NCI-H146 treated with DMSO at 0.1 percent for 48 hours (cell line): Measurements from ENCODE around the gene WASF1.
A peak's percentile ranks its signal among the peaks of the same experiment; 100 is the strongest.
"Not testable (repeated sequence)": the region's sequence is repeated elsewhere in the genome, so short reads cannot be mapped to it uniquely, and the experiment has no call there.

Experiments used
- DNase-seq: peaks from one replicate; lab custom pipeline; 2025; ENCODE audit not compliant: unreplicated experiment; lab: John Stamatoyannopoulos, UW

Gene WASF1

DNA sequence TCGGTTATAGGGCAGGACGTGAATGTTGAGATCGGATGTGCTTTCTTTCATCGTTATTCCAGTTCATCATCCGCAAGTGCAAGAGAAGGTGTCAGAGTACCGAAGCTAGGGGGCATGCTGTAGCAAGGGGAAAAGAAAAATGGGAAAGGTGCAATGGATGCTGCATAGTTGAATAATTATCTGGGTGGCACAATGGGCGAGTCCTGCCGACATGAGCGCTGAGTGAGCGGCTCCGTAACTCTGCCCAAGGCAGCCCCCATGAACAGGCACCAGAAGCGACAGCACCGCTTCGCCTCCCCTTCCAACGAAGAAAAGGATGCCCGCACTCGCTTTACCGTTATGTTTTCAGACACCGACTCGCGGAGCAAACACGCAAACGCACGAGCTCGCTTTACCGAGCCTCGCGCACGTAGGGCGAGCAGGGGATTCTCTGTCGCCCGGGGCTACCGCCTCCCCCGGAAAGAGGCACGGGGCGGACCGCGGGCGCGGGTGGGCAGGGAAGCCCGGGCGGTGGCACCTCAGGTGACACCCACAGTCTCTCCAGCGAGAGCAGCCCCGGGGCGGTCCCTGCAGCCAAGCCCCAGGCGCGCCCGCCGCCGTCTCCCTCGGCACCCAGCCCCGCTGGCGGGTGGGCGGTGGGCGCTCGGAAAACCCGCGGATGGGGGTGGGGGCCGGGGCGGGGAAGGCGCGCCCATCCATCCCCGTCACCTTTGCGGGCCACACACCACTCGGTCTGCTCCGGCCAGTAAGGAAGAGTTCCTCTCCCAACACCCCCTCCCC, 654 bp downstream of the WASF1 start:
- peak; percentile 87 for DNase-seq

DNA sequence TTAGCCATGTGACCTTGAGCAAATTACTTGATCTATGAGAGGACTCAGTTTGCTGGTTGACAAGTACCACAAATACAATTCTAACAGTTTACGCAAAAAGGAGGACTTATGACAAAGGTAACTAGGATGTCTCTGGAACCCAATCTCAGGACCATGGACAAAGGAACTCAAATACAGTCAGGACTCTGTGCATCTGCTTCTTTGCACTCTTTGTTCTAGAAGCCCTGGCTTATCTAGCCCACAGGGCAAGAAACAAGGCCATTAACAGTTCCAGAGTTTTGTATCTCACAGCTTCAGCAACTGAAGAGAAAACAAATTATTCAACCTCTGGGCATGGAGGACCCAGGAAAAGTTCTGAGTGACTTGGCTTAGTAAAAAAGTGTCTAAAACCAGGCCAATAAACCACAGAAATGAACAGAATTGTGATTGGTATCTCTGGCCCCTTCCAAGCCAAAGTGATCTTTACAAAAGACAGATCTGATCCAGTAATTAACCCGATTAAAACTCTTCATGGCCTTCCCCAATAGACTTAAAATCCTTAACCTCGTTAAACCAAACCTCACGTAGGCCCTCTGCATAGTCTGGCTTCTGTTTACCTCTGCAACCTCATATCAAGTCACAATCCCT, 5.9 kb downstream of the WASF1 start:
- DNase-seq = no peak

DNA sequence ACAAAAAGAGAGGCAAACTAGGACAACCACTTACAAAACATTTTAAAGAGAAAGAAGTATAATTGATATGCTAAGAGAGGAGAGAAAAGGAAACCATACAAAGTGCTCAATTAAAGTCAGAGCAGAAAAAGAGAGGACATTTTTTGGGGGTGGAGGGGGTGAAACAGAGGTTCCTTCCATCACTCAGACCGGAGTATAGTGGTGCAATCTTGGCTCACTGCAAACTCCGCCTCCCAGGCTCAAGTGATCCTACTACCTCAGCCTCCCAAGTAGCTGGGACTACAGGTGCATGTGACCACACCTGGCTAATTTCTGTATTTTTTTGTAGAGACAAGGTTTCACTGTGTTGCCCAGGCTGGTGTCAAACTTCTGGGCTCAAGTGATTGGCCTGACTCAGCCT, 9.4 kb downstream of the WASF1 start:
- no peak for DNase-seq

DNA sequence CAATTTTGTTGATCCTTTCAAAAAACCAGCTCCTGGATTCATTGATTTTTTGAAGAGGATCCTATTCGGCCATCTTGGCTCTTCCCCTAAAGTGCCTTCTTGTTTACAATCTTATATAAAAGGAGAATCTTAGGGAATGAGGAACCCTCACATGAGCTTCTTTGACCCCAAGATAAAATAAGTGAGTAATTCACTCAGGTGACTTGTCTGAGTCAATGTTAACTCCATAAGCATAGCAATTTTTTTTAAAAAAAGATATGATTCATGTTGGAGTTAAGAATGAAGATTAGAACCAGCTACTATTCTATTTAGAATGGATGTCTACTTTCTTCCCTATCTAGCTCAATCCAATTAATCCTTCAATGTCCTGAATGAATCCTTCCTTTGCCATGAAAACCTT, 21.0 kb downstream of the WASF1 start:
- no peak for DNase-seq

DNA sequence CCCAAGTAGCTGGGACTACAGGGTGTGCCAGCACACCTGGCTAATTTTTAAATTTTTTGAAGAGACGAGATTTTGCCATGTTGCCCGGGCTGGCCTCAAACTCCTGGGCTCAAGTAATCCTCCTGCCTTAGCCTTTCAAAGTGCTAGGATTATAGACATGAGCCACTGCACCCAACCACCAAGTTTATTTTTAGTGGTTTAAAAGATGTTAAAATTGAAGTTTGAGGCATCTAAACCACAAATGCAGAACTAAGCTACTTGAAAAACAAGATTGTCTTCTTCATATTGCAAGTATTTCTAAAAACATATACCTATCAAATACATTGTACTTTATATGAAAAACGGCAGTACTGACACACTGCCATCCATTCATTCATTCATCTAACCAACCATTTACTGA, 31.6 kb downstream of the WASF1 start:
- DNase-seq = no peak

DNA sequence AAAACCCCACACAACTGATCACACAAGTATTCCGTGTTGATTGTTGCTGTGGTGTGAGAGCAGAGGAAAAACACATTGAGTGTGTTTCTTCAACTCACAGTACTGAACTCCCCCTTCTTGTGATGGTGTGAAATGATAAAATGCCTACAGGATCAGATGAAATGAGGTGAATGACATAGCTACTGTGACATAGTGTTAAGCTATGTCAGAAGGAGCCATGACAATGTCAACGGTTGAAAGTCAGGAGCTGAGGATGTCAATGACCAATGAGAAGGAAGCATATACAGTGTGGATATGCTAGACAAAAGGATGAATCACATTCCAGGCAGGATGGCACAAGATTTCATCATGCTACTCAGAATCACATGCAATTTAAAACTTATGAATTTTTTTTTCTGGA, 38.8 kb downstream of the WASF1 start:
- DNase-seq = no peak

DNA sequence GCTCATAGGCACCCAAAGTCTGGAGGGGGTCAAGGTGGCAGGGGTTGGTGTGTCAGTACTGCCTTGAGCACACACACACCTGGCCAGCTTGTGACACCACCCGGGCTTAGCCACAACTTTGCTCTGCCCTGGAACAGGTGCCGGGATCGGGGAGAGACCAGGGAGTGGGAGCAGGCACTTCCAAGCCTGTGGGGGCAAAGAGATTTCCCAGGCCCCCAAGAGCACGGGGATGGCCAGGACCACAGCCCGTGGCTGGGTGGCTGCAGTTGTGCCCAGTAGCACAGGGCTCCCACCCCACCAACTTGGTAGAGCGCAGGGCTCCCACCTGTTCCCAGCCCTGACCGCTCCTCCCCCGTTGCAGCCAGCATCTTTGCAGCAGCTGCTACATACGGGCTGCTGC, 40.4 kb downstream of the WASF1 start:
- no peak for DNase-seq

DNA sequence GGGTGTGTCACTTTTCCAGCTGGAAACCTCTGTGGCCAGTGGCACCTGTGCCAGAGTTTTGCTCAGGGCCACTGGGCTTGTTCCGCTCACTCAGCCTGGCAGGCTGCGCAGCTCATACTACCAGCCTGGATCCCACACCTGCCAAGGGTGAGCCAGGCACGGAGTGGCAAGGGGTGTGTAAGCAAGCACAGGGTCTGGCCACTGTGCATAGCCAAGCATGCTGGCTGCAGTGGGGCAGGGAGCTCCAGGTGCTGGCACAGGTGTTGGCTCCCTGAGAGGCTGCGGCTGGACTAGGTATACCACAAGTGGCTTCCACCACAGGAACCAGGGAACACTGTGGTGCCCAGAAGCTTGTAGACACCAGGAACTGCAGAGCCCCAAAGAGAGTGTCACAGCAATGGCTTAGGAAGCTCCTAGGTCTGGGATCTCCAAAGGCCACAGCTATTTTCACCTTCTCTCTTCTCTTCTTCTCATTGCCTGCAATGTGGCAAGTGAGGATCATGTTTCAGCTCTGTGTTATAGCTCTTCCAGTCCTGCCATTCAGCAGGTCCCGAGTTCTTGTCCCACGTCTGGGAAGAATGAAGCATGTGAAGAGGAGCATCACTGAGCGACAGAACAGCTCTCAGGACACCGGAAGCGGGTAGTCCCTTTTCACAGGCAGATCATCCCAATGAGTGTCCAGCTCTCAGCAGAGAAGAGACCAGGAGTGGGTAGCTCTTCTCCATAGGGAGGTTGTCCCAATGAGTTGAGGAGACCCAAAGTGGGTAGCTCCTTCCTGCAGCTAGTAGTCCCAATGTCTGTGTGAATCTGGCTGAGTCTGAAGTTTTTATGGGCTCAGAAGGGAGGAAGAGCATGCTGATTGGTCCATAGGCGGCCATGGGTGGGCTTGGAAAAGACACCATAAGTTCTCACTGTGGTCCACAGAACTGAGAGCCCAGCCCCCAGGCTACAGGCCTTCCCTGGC, 41.3 kb downstream of the WASF1 start:
- DNase-seq = no peak

DNA sequence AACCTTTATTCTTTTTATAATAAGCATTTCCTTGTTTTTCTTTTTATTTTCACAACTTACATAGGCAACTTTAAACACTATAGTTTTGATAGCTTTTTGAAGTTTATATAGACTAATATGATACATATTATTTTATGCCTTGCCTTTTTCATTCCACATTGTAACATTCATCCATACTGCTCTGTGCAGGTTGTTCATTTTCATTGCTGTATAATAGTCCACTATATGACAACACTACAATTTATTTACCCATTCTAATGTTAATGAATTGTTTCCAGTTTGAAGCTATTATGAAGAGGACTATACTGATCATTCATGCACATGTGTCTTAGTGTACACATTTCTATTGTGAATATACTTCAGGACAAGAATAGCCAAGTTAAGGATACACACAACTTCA, 49.1 kb downstream of the WASF1 start:
- no peak for DNase-seq

DNA sequence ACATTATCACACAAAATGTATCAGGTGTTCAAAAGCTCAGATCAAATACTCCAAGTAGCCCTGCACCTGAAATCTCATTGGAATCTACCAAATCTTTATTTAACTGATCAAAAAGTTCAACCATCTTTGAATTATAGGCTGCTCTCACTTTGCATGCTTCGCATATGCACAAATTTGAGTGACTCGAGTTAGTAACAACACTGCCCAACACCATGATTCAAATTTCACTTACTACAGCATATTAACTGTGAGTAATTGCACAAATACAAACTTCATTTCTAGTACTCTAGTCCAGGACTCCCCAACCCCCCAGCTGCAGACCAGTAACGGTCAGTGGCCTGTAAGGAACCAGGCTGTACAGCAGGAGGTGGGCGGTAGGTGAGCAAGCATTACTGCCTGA, 51.1 kb downstream of the WASF1 start:
- DNase-seq = no peak

DNA sequence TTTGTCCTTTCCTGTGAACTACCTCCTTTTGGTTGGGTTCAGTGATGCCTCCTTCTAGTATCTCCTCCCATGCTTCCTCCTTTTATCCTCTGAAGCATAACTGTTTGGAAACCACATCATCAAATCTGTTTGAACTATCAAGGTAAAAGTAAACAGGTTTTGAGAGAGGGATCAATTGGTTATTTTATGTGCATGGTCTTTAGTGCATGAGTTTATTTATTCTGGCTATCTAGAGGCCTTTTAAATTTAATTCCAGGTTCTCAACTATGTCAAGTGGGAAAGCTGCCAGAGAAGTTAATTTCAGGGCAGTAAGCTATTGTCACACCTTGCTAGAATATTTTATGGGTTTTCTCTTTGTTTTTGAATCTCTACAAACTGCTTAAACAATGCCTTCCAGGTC, 54.1 kb downstream of the WASF1 start:
- peak; percentile 59 for DNase-seq

DNA sequence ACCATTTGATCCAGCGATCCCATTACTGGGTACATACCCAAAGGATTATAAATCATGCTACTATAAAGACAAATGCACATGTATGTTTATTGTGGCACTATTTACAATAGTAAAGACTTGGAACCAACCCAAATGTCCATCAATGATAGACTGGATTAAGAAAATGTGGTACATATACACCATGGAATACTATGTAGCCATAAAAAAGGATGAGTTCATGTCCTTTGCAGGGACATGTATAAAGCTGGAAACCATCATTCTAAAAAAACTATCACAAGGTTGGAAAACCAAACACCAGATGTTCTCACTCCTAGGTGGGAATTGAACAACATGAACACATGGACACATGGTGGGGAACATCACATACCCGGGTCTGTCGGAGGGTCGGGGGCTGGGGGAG, 57.8 kb downstream of the WASF1 start:
- not testable (repeated sequence) for DNase-seq

DNA sequence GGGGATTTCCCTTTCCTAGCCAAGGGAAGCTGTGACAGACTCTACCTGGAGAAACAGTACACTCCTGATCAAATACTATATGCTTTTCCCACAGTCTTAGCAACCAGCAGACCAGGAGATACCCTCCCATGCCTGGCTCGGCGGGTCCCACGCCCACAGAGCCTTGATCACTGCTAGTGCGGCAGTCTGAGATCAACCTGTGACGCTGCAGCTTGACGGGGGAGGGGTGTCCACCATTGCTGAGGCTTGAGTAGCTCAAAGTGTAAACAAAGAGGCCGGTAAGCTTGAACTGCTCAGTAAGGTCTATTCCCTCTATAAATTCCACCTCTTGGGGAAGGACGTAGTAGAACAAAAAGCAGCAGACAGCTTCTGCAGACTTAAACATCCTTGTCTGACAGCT, 63.2 kb downstream of the WASF1 start:
- no peak for DNase-seq

DNA sequence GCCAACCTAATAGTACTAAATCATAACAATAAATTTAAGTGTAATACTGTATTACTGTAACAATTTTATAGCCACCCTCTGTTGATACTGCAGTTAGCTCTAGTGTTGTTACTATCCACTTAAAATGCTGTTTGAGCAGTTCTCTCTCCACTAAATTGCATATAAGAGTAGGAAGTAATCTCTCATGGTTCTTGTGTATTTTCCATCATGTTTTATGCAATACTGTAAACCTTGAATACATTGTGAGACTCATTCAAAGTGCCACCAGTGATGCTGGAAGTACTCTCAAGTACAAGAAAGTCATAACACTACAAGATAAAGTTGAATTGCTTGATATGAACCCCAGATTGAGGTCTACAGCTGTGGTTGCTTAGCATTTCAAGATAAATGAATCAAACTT, 65.5 kb downstream of the WASF1 start:
- no peak for DNase-seq

DNA sequence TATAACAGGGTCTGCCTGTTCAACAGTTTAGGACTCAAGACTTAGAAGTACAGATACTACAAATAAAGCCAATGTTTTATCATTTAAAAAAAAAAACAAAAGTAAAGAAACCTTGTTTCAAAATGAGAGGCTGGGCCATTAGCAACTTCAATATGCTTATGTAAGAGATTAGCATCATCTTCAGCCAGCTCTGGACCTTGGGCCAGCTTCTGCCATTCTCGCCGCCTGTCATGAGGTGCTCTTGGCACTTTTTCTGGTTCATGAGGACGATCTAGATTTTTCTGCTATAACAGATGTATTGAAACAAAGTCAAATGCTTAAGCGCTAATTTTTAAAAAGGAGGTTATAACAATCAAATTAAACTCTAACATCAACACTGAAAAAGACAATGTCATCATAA, 74.2 kb downstream of the WASF1 start:
- DNase-seq = no peak

DNA sequence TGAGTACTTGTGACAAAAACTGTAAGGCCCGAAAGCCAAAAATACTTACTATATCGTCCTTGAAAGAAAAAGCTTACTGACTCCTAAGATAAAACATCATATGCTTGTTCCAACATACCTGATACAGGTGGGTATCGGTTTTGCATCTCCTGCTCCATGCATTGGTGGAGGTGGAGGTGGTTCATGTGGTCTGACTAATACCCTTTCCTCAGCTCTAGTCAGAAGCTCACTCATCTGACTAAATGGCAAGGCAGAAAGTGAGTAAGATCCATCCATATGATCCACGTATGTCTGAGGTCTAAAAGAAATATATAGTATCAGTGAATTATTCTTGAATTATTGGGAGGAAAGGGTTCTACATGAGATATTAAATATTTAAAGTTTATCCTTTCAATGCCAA, 76.2 kb downstream of the WASF1 start:
- DNase-seq = no peak

DNA sequence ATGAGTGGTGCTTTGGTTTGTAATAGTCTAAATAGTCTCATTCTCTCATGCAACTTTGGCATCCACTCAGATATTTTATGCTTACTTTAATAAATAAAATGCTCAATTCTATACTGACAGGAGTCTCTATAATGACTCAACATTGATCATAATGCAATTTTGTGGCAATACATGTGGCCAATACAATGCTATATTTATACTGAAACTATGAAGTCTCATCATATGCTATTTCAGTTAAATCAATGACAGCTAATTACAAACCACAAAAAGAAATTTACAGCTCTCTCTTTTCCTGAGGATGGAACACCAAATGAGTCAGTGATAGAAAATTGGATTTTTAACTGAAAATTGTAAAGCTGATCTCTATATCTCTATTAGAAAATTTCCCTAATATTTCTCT, 77.1 kb downstream of the WASF1 start:
- DNase-seq = no peak

DNA sequence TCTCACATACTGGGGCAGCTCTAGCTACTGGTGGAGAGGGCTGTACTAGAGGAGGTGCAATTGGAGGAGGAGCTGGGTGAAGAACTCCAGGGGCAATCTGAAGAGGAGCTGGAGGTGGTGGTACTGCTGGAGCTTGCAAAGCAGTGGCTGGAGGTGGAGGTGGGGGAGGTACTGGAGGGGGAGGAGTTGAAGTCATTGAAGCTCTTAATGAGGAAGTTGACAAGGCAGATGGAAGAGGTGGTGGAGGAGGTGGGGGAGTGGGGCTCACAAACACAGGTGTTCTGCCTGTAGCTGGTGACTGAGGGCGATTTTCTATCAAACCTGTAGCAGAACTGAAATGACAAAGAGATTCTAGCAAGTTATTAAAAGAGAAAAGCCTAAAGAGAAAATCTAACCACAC, 77.6 kb downstream of the WASF1 start:
- no peak for DNase-seq

DNA sequence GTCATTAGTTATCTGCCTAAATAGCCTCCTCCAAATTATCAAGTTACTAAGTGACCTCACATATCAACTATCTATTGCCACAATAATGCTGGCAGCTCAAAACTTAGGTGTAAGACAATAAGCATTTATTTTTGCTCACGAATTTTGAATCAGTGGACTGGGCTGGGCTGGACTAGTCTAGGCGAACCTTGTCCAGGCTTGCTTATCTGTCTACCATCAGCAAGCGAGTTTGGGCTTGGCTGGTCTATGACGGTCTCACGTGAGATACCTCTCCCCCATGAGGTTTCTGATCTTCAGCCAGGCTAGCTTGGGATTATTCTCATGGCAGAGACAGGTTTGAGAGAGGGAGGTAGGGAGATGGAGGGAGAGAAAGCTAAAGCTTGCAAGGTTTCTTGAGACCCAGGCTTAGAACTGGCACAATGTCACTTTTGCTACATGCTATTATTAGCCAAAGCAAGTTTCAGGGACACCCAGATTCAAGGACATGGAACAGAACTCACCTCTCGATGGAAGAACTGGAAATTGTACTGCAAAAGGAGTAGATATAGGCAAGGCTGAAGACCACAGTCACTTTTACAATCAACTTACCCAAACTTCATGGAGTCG, 80.9 kb downstream of the WASF1 start:
- no peak for DNase-seq

DNA sequence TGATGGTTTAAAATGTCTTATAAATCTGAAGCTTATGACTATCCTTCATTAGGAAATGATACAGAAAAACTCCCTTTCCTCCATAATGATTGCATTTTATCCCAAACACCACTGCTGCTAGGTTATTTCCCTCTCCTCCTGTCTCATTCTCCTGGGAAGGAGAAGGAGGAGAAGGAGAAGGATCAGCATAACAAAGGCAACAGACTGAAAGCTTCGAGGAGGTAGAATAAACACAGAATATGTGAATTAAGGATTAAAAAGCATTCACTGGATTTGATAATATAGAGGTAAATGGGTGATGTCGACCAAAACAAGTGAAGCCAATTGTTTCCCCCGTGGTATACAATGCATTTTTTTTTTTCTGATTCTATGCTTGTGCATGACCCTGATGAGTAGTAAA, 82.0 kb downstream of the WASF1 start:
- DNase-seq = no peak

DNA sequence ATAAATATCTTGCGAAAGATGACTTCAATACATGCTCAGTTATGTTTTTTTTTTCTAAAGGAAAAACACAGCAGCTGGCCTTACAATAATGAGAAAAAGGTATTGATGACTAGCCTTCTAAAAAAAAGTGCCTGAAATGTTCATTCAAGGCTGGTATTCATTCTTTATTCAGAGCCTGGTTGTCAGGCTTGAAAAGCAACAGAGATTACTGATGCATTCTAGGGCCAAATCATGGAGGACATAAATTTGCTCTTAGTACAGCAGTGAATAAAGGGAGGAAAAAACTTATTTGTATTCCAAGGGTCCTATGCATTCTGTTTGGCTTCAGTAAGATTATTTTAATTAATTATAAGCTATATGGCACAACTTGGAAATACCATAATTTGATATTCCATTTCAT, 83.5 kb downstream of the WASF1 start:
- DNase-seq = no peak
